C4-2B (cell line): ENCODE measurements around the gene RGS7BP.

Experiments used
- ZFX ChIP-seq: fragments of 450-650 bp; IDR thresholded peaks from 2 replicates; pipeline ENCODE4 v1.6.1; 2017
- TF ChIP-seq, protein P1 (sequence below): fragments of 450-650 bp; conservative IDR thresholded peaks from 2 replicates; pipeline ENCODE4 v1.5.1; 2017; ENCODE audit warnings: mild to moderate bottlenecking

DNA sequence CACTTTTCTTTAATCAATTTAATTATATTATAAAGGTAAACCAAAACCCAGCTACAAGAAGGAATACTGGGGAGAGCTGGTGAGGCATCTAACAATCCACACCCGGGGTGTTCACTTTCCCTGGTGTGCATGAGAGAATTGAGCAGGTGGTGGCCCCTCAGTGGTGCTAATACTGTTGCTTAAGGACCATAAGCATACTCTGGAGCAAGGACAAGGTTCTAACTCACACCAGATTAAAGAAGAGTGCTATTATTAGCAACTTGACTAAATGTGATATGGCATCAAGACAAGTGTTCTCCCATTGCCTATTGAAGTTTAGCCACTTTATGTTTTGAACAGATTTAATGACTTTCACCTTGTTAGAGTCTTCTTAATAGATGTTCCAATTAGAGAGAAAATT, 8.8 kb downstream of the RGS7BP start:
- TF ChIP-seq, protein P1, sequence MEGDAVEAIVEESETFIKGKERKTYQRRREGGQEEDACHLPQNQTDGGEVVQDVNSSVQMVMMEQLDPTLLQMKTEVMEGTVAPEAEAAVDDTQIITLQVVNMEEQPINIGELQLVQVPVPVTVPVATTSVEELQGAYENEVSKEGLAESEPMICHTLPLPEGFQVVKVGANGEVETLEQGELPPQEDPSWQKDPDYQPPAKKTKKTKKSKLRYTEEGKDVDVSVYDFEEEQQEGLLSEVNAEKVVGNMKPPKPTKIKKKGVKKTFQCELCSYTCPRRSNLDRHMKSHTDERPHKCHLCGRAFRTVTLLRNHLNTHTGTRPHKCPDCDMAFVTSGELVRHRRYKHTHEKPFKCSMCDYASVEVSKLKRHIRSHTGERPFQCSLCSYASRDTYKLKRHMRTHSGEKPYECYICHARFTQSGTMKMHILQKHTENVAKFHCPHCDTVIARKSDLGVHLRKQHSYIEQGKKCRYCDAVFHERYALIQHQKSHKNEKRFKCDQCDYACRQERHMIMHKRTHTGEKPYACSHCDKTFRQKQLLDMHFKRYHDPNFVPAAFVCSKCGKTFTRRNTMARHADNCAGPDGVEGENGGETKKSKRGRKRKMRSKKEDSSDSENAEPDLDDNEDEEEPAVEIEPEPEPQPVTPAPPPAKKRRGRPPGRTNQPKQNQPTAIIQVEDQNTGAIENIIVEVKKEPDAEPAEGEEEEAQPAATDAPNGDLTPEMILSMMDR, result no peak
- no peak for TF ChIP-seq ZFX
